Transverse colon (tissue), 4 donors: ENCODE results near the gene HTRA3.

Experiments used
- EP300 ChIP-seq: sonication (generic); formaldehyde crosslinking; IDR thresholded peaks from one replicate; pipeline ENCODE4 v1.6.1; 2017; ENCODE audit warnings: antibody characterized with exemption, low read depth
- POLR2A ChIP-seq: fragments of 450-650 bp; IDR thresholded peaks from one replicate; pipeline ENCODE4 v1.6.1; 2016; ENCODE audit warnings: antibody characterized with exemption, mild to moderate bottlenecking, moderate library complexity
- POLR2AphosphoS5 ChIP-seq, 3 donors: sonication (generic); formaldehyde crosslinking; IDR thresholded peaks; one replicate each; pipeline ENCODE4 v1.6.1; 2016; ENCODE audit warnings: antibody characterized with exemption in 3 of 3
- TF ChIP-seq, protein P1 (sequence below), 5 experiments: fragments of 200-600 bp in 3 of 5; fragments of 450-650 bp in 2 of 5; sonication (generic) in 3 of 5; IDR thresholded peaks; 1 replicate in 2 of 5; 2 replicates in 3 of 5; pipeline ENCODE4 v1.5.1; 2016 to 2017; ENCODE audit warnings: antibody characterized with exemption in 5 of 5, inconsistent platforms in 3 of 5, mild to moderate bottlenecking in 2 of 5, moderate library complexity in 1 of 5

GRCh38 chr4:8322794-8323704, 53.5 kb downstream of the HTRA3 start:
- no peak for TF ChIP-seq POLR2A
- TF ChIP-seq, protein P1, sequence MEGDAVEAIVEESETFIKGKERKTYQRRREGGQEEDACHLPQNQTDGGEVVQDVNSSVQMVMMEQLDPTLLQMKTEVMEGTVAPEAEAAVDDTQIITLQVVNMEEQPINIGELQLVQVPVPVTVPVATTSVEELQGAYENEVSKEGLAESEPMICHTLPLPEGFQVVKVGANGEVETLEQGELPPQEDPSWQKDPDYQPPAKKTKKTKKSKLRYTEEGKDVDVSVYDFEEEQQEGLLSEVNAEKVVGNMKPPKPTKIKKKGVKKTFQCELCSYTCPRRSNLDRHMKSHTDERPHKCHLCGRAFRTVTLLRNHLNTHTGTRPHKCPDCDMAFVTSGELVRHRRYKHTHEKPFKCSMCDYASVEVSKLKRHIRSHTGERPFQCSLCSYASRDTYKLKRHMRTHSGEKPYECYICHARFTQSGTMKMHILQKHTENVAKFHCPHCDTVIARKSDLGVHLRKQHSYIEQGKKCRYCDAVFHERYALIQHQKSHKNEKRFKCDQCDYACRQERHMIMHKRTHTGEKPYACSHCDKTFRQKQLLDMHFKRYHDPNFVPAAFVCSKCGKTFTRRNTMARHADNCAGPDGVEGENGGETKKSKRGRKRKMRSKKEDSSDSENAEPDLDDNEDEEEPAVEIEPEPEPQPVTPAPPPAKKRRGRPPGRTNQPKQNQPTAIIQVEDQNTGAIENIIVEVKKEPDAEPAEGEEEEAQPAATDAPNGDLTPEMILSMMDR (IDR thresholded peaks at IDR 0.05), result no peak
- TF ChIP-seq POLR2AphosphoS5 (IDR thresholded peaks at IDR 0.05), result no peak
- no peak for TF ChIP-seq EP300
